M059J (cell line): Measurements from ENCODE around the gene RASGRP1. TPM values are rescaled to one million over a fixed set of nuclear protein-coding genes. Genes with fewer than 3 reads are reported as not detected.

Source experiments
- DNase-seq: peaks from one replicate; pipeline ENCODE4 v3.0.0-alpha.2; 2012; ENCODE audit warnings: low read depth
- total RNA-seq: library from RNA; depleted of rRNA; stranded (reverse); fragments of >200 nt; shearing (Covaris generic); gene quantifications from 2 replicates; pipeline ENCODE4 v1.2.3, GENCODE V29; 2014; rRNA removed

Gene RASGRP1
- total RNA-seq, 1 experiment from 2014 or later: 0.52 TPM

- DNase-seq: no peak
Observed at GRCh38 chr15:38460543-38460942, 104.1 kb downstream of the RASGRP1 start.

GRCh38 chr15:38459480-38459879 is 105.1 kb downstream of the RASGRP1 start:
- no peak for DNase-seq

- DNase-seq: no peak
Observed at GRCh38 chr15:38458646-38459045, 106.0 kb downstream of the RASGRP1 start.

- DNase-seq: no peak
Observed at GRCh38 chr15:38455092-38455491, 109.5 kb downstream of the RASGRP1 start.

DNA sequence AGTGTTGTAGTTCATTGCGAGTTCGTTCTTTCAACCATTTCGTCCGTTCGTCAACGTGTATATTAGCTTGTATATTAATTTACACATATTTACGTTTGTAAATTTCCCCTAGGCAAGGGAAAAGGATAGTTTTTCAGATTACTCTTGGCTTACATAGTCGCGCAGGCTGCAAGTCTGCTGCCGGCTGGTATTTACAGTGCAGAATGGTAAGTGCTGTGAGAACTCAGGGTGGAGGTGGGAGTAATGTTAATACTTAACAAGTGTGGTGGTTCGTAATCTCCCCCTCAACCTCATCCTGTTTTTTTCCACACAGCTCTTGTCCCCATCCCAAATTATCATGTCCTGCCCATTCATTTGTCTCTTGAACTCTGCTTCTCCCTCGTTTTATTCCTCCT is 109.9 kb downstream of the RASGRP1 start:
- no peak for DNase-seq

DNA sequence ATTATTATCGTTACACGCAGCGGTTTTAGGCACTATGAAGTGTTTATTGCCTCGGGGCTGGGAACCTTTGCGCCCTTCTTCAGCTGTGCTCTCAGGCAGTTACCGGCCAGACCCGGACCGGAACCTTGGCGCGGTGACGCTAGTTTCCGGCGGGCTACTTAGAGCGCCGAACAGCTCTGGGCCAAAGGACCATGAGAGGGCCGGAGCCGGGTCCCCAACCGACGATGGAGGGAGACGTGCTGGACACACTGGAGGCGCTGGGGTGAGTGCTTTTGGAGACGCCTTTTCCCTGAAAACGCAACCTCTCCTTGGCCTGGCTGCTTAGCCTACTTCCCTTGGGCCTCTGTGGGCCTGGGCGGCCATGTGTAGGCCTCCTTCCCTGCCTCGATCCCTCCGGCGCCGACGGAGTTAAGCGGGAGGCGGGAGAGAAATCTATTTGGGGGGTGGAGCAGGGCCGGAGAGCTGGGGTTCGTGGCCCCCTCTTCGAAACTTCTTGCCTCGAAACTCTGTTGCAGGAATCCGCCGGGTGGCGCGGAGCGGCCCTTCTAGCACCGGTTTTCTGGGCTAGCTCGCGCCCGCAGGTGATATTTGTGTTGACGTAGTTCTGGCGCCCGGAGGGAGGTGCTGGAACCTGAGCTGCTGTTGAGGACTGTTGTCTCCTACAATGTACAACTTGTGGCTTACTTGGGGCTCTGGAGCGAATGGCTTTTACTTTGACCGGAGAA is 110.5 kb downstream of the RASGRP1 start, which contains the start of gene FAM98B:
FAM98B (plus strand) TSS at position 157 of the 725 bp plus-strand sequence; CDS start at position 192, 35 bp downstream.
- DNase-seq: peak; percentile 85

GRCh38 chr15:38441130-38441519 is 123.5 kb downstream of the RASGRP1 start:
- DNase-seq: no peak

DNA sequence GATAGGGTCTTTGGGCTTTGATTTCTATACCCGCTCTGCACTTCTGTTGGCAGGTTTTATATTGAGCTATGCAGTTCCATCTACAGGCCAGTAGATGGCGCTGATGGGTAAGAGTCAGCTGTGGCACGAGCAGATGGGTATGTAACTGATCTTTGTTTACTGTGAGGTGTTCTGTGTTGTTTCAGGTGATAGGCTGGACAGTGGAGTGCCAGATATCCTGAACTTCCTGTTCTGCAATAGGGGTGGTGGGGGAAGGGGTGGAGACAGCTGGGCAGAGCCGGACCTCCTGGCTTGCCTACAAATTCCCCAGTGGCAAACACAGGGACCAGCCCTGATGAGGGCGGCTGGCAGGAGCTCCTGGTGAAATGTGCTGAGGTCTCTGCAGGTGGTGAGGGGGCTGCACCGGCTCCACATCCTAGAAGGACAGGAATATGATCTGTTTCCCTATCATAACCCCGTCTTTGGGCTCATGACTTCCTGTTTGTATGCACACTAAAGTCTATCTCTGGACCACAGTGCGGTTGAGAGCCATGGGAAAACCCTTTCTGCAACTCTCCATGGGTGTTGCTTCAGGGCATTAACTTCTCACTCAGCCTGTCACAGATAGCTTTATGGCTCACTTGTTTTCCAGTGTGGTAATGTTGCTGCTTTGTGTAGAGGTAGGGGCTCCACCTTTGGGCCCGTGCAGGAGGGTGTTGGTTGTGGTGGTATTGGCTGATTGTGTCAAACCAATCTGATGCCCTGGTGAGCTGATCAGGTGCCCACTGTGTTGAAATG is 124.1 kb downstream of the RASGRP1 start:
- DNase-seq: peak; percentile 47

Other genes starting within 250 kb of the RASGRP1 start
- gene FAM98B, start 110.7 kb downstream of the RASGRP1 start, total RNA-seq: 3.5 and 24.9 TPM in 2 replicates